Aorta (tissue), 5 donors: ENCODE data around the gene GARRE1. TPM values are rescaled to one million over a fixed set of nuclear protein-coding genes. Genes with fewer than 3 reads are reported as not detected.
"Not testable (repeated sequence)": the region's sequence is repeated elsewhere in the genome, so short reads cannot be mapped to it uniquely, and the experiment has no call there.

Source experiments
- ATAC-seq: fragments of 200-7000 bp; cut with Tn5 transposase; one replicate; pipeline ENCODE4 v1.9.1; 2022; ENCODE audit warnings: moderate library complexity; ENCODE audit not compliant: low FRiP score
- DNase-seq, 2 donors: peaks; one replicate each; pipeline ENCODE4 v3.0.0-alpha.2; 2020
- H3K27ac ChIP-seq, 2 donors: one replicate each; pipeline ENCODE4 v1.5.1; 2013; ENCODE audit warnings: low read length in 2 of 2, mild to moderate bottlenecking in 2 of 2, moderate library complexity in 2 of 2, control low read depth in 1 of 2, inconsistent platforms in 1 of 2, low read depth in 1 of 2
- H3K27me3 ChIP-seq, 2 donors: one replicate each; pipeline ENCODE4 v1.6.1; 2013; ENCODE audit warnings: control low read depth in 1 of 2, low read length in 1 of 2, mild to moderate bottlenecking in 1 of 2, moderate library complexity in 1 of 2; ENCODE audit not compliant: insufficient read depth in 2 of 2, control insufficient read depth in 1 of 2
- H3K36me3 ChIP-seq, 2 donors: one replicate each; pipeline ENCODE4 v1.6.1; 2013; ENCODE audit warnings: control low read depth in 1 of 2, low read length in 1 of 2, mild to moderate bottlenecking in 1 of 2; ENCODE audit not compliant: insufficient read depth in 2 of 2, control insufficient read depth in 1 of 2
- H3K4me1 ChIP-seq, 2 donors: one replicate each; pipeline ENCODE4 v1.6.1; 2013; ENCODE audit warnings: low read length in 2 of 2, control low read depth in 1 of 2, mild to moderate bottlenecking in 1 of 2, moderate library complexity in 1 of 2; ENCODE audit not compliant: insufficient read depth in 2 of 2, control insufficient read depth in 1 of 2
- H3K4me3 ChIP-seq, 2 donors: one replicate each; pipeline ENCODE4 v1.5.1; 2013; ENCODE audit warnings: low read length in 2 of 2, control low read depth in 1 of 2, mild to moderate bottlenecking in 1 of 2
- H3K9me3 ChIP-seq: one replicate; pipeline ENCODE4 v1.6.1; 2013; ENCODE audit warnings: mild to moderate bottlenecking, low read length; ENCODE audit not compliant: control insufficient read depth
- WGBS, 2 donors: extraction: QIAGEN DNeasy Blood & Tissue Kit; methylation state at CpG; one replicate each; pipeline ENCODE4 v1.1.7; 2013; 5-methylcytosine and 5-hydroxymethylcytosine counted together
- intact Hi-C, 2 donors: fragments of 100-400 bp; cut with DNase I; formaldehyde crosslinking; loops; one replicate each; pipeline versions ENCODE4 v1.14.2 to v1.15.0; 2022
- polyA plus RNA-seq, 2 donors: library from polyadenylated mRNA; stranded (reverse); fragments of 200-250 nt; gene quantifications; one replicate each; pipeline ENCODE4 v1.2.3, GENCODE V29; 2013
- total RNA-seq, 2 donors: library from RNA; stranded (reverse); fragmentation: NEBNext Ultra II Directional; extraction: Animal tissue kit (Norgen Biotek cat#: 25700); gene quantifications; one replicate each; pipeline ENCODE4 v1.2.1, GENCODE V29; 2021
- donor health status: healthy with polysubstance abuse.
- donor health status: Bipolar disorder and iron deficiency.
- donor health status: DM: no; HTN: no; CAD: no.
- donor health status: DM: no; HTN: no; CAD: no.
- donor health status: DM: yes; HTN: yes; CAD: no.

GARRE1 gene
- total and polyA plus RNA-seq, 4 donors, result 3.0 to 73.2 (median 30.1) TPM

DNA sequence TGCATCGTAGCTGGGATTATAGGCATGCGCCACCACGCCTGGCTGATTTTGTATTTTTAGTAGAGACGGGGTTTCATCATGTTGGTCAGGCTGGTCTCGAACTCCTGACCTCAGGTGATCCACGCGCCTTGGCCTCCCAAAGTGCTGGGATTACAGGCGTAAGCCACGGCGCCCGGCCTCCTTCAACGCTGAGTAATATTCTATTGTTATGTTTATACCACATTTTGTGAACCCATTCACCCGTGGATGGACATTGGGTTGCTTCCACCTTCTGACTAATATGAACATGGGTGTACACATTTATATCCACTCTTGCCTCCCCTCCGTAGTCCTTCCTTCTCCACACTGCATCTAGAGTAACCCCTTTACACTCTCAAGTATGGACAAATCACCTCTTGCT lies 1.2 kb upstream of the GARRE1 start:
- H3K9me3 ChIP-seq, ATAC-seq, H3K4me3 ChIP-seq, intact Hi-C loops, H3K4me1 ChIP-seq, DNase-seq, H3K36me3 ChIP-seq, H3K27me3 ChIP-seq, H3K27ac ChIP-seq: not testable (repeated sequence)
- 95 to 97% methylated on average over 14 of the region's 14 CpGs for WGBS, 2 donors

DNA sequence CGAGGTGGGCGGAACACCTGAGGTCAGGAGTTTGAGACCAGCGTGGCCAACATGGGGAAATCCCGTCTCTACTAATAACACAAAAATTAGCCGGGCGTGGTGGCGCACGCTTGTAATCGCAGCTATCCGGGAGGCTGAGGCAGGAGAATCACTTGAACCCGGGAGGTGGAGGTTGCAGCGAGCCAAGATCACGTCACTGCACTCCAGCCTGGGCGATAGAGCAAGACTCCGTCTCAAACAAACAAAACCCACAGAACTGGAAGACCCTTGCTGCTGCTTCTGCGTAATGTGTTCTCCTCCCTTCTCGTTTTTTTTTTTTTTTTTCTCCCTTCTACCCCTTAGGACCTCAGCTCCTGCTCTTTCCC lies 691 bp upstream of the GARRE1 start:
- H3K36me3 ChIP-seq, H3K9me3 ChIP-seq, intact Hi-C loops, ATAC-seq, DNase-seq, H3K4me1 ChIP-seq, H3K27me3 ChIP-seq, H3K27ac ChIP-seq: not testable (repeated sequence)
- peak overlapping the region; percentile 92 to 100 for H3K4me3 ChIP-seq
- WGBS, 2 donors, result 62 to 71% methylated on average over 16 to 17 of the region's 17 CpGs

DNA sequence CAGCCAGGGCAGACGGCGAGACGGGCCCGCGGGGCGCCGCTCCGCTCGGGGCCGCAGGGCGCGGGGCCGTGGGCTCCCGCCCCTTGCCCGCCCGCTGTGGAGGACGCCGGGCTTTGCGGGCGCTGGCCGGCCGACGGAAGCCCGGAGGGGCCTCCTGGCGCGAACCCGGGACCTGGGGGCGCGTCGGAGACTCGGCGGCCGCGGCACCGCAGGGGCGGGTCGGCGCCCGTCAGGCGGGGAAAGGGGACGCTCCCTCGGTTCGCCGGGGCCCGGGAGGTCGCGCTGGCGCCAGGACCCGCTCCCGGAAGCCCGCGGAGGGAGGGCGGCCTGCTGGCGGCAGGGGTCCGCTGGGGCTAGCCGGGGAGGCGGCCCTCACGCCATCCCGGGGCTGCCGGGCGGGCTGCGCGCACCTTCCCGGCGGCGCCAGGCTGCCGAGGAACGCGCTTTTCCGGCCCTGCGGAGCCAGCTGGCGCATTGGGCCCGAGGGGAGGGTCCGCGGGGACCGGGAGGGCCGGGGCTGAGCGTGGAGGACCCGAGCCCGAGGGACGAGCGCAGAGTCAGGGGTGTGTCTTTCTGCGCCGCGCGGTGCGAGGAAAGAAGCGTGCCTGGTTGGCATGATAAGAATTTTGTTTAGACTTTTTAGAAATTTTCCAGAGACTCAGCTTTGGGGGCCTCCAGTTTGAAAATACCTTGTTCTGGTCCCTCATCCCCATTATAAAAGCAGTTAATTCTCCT lies 511 bp downstream of the GARRE1 start:
- WGBS, 2 donors, result 0% methylated on average over 43 to 88 of the region's 88 CpGs

DNA sequence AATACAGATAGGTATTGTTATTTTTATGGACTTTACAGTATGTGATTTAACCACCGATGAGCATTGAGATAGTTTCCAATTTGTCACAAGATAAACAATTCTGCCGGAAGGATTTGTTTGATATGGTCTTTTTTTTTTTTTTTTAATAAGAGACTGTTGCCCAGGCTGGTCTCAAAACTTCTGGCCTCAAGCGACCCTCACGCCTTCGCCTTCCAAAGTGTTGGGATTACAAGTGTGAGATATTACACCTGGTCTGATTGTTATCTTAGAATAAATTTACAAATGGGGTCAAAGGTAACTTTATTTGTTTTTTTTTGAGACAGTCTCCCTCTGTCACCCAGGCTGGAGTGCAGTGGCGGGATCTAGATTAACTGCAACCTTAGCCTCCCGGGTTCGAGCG lies 1.2 kb downstream of the GARRE1 start:
- H3K4me1 ChIP-seq, result peaks cover 2% of the 10 kb centered on the region in 2 donors
- DNase-seq (no peak), ATAC-seq (no peak)
- H3K36me3 ChIP-seq, result no peaks in the 10 kb centered on the region
- peak overlapping the region in 1 of 2 donors; percentile 30 for H3K27ac ChIP-seq
- WGBS, 2 donors, result 37 to 40% methylated on average over 9 of the region's 9 CpGs
- intact Hi-C loops, result loop anchor here in 1 of 2 donors (5.0 kb wide), 1 partner anchor 82 kb away; no protein-coding TSS in a partner anchor
- peak overlapping the region; percentile 92 to 100 for H3K4me3 ChIP-seq
- no peaks in the 10 kb centered on the region for H3K9me3 ChIP-seq
- no peaks in the 10 kb centered on the region for H3K27me3 ChIP-seq

More for the DNA sequence above, 511 bp downstream of the GARRE1 start:
- peak overlapping the region; percentile 92 to 100 for H3K4me3 ChIP-seq
- H3K9me3 ChIP-seq, result no peaks in the 10 kb centered on the region
- no peaks in the 10 kb centered on the region for H3K36me3 ChIP-seq
- no peaks in the 10 kb centered on the region for H3K27me3 ChIP-seq
- intact Hi-C loops, result loop anchor here in 1 of 2 donors (5.0 kb wide), 1 partner anchor 82 kb away; no protein-coding TSS in a partner anchor
- peaks cover 2% of the 10 kb centered on the region in 2 donors for H3K4me1 ChIP-seq
- DNase-seq (peak in 1 of 2 donors; percentile 80), ATAC-seq (peak; percentile 67)
- peak overlapping the region; percentile 20 to 87 for H3K27ac ChIP-seq

DNA sequence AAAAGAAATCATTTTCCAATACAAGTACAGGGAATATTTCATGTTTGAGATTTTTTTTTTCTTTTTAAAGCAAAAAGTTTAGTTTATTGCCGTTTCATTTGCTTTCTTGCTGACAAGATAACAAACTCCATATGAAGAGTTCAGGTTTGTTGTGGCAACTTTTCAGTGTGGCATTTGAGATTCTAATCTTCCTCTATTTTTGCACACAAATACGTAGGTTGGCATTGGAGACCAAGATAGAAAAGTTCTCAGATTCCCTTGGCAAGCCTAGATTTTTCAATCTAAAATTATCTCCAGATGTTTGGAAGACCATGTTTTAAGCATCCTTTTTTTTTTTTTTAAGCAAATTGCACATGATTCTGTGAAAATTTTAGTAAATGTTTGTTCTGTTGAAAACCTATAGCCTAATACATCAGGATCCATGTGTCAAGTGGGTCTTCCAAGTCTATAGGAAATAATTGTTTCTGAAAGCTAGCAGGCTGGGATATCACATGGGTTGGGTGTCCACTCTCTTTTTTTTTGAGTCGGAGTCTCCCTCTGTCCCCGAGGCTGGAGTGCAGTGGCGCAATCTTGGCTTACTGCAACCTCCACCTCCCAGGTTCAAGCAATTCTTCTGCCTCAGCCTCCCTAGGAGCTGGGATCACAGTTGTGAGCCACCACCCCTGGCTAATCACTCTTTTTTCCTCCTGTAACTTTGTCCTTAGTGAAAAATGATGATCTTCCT lies 2.6 kb downstream of the GARRE1 start:
- no peaks in the 10 kb centered on the region for H3K9me3 ChIP-seq
- intact Hi-C loops, result loop anchor here in 1 of 2 donors (5.0 kb wide), 1 partner anchor 80 kb away; no protein-coding TSS in a partner anchor
- WGBS, 2 donors, result 27 to 34% methylated on average over 5 of the region's 5 CpGs
- DNase-seq (no peak), ATAC-seq (no peak)
- H3K27me3 ChIP-seq, result no peaks in the 10 kb centered on the region
- H3K36me3 ChIP-seq, result no peaks in the 10 kb centered on the region
- peaks cover 2% of the 10 kb centered on the region in 2 donors for H3K4me1 ChIP-seq
- H3K27ac ChIP-seq, result no peak overlapping the region
- no peak overlapping the region for H3K4me3 ChIP-seq

DNA sequence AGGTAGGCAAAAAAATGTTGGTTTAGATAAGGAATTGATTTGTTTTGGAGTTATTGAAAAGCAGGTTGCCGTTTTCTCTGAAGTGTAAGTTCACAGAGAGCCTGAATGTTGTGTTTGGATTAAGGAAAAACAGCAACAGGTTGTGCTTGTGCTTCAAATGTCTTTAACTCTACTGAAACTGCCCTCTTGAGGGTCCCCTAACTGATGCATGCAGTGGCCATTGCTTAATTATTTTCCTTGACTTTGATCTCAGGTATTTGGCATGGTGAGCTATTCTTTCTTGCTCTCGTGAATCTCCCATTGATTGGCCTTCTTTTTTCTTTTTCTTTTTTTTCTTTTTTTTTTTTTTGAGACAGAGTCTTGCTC lies 3.2 kb downstream of the GARRE1 start:
- Histone ChIP-seq H3K27me3 (no peaks in the 10 kb centered on the region), H3K4me1 (peaks cover 2 to 3% of the 10 kb centered on the region in 2 donors), H3K4me3 (no peak overlapping the region), H3K9me3 (no peaks in the 10 kb centered on the region), H3K36me3 (no peaks in the 10 kb centered on the region), H3K27ac (no peak overlapping the region)
- WGBS, 2 donors, result 63 to 67% methylated on average over 2 of the region's 2 CpGs
- DNase-seq (no peak), ATAC-seq (no peak)
- intact Hi-C loops, result loop anchor here in 1 of 2 donors (5.0 kb wide), 1 partner anchor 80 kb away; no protein-coding TSS in a partner anchor

DNA sequence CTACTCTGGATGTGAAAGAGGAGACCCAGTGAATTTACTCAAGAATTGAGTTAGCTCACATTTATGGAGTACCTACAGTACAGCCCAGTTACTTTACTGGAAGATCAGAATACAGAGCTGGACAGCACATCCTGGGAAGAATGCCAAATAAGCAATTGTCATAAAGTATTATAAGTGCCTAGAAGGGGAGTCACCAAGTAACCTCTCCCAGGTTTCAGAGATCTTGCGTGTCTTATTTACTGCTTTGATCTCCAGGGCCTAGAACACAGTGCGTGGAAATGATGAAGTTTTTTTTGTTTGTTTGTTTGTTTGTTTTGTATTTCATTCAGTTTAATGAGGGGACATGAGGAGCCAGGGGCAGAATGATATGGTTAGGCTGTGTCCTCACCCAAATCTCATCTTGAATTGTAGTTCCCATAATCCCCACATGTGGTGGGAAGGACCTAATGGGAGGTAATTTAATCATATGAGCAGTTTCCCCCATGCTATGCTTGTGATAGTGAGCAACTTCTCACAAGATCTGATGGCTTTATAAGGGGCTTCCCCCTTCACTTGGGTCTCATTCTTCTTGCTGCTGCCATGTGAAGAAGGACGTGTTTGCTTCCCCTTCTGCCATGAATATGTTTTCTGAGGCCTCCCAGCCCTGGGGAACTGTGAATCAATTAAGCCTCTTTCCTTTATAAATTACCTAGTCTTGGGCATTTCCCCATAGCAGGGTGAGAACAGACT lies 5.2 kb downstream of the GARRE1 start:
- no peak overlapping the region for H3K4me3 ChIP-seq
- H3K4me1 ChIP-seq, result peaks cover 2 to 7% of the 10 kb centered on the region in 2 donors
- no peak for DNase-seq
- no peaks in the 10 kb centered on the region for H3K27me3 ChIP-seq
- ATAC-seq, result no peak
- H3K27ac ChIP-seq, result no peak overlapping the region
- WGBS, 2 donors, result 74 to 86% methylated on average over 3 of the region's 3 CpGs
- intact Hi-C loops, result loop anchor here in 1 of 2 donors (5.0 kb wide), 1 partner anchor 78 kb away; no protein-coding TSS in a partner anchor
- no peaks in the 10 kb centered on the region for H3K9me3 ChIP-seq
- H3K36me3 ChIP-seq, result no peaks in the 10 kb centered on the region

DNA sequence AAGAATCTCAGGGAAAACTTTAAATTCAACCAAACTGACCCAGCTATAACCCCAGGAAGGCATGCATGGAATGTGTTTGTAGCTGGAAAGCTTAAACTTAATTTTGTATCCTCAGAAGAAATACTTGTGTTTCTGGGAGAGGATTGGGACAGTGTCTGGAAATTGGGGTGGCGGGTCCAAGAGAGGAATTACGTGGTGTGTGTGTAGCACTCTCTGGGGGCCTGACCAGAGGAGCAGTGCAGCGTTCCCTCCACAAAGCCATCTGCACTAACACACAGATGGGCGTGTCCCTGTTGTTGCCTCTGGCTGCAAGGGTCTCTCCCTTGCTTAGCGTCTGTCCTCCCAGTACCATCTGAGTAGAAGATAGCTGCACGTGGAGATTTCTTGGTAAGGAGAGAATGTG lies 6.4 kb downstream of the GARRE1 start:
- intact Hi-C loops, result no loop called here
- peaks cover 4 to 7% of the 10 kb centered on the region in 2 donors for H3K4me1 ChIP-seq
- H3K27me3 ChIP-seq, result no peaks in the 10 kb centered on the region
- no peaks in the 10 kb centered on the region for H3K36me3 ChIP-seq
- no peaks in the 10 kb centered on the region for H3K9me3 ChIP-seq
- no peak for DNase-seq
- WGBS, 2 donors, result 9 to 10% methylated on average over 6 of the region's 6 CpGs
- no peak overlapping the region for H3K4me3 ChIP-seq
- no peak overlapping the region for H3K27ac ChIP-seq
- peak; percentile 48 for ATAC-seq
